SU-DHL-6 (cell line): ENCODE measurements around the gene CPB2.

Source experiments
- H2AFZ ChIP-seq: fragments of 200-600 bp; sonication (generic); 2 replicates; pipeline ENCODE4 v1.6.1; 2014; ENCODE audit warnings: low read depth, mild to moderate bottlenecking, moderate library complexity, mixed read lengths, antibody characterized with exemption, low read length; ENCODE audit not compliant: severe bottlenecking
- H3F3A ChIP-seq: fragments of 200-600 bp; shearing (Covaris generic); 2 replicates; pipeline ENCODE4 v1.6.0; 2016; ENCODE audit warnings: antibody characterized with exemption, mild to moderate bottlenecking; ENCODE audit not compliant: insufficient read depth
- H3K27ac ChIP-seq: fragments of 200-600 bp; sonication (generic); 2 replicates; pipeline ENCODE4 v1.5.1; 2016; ENCODE audit warnings: low read depth, mild to moderate bottlenecking, low read length, moderate library complexity, mixed read lengths
- H3K27me3 ChIP-seq: fragments of 200-600 bp; sonication (generic), shearing (Covaris generic); 2 replicates; pipeline ENCODE4 v1.6.0; 2014; ENCODE audit warnings: mild to moderate bottlenecking, low read length
- H3K36me3 ChIP-seq: fragments of 200-600 bp; sonication (generic); 2 replicates; pipeline ENCODE4 v1.6.1; 2014; ENCODE audit warnings: mild to moderate bottlenecking, low read length, mixed read lengths
- H3K4me2 ChIP-seq: fragments of 300-600, 200-600 bp; shearing (Covaris generic), sonication (generic); 2 replicates; pipeline ENCODE4 v1.6.0; 2014; ENCODE audit warnings: low read length, low read depth, mild to moderate bottlenecking; ENCODE audit not compliant: poor library complexity, severe bottlenecking
- H3K4me3 ChIP-seq: fragments of 200-600 bp; sonication (generic); 2 replicates; pipeline ENCODE4 v1.5.1; 2014; ENCODE audit warnings: antibody characterized with exemption, low read length, mild to moderate bottlenecking, mixed read lengths; ENCODE audit not compliant: insufficient read depth, poor library complexity, severe bottlenecking
- H3K79me2 ChIP-seq: fragments of 200-600 bp; sonication (generic); 2 replicates; pipeline ENCODE4 v1.6.1; 2014; ENCODE audit warnings: mild to moderate bottlenecking, low read length, moderate library complexity; ENCODE audit not compliant: insufficient read depth
- H3K9ac ChIP-seq: fragments of 200-600 bp; sonication (generic); 2 replicates; pipeline ENCODE4 v1.7.0; 2014; ENCODE audit warnings: mild to moderate bottlenecking, low read length
- H3K9me2 ChIP-seq: fragments of 200-600 bp; sonication (generic); replicated peaks from 2 replicates; pipeline ENCODE4 v1.6.1; 2014; ENCODE audit warnings: low read length; ENCODE audit not compliant: insufficient read depth
- H3K9me3 ChIP-seq: fragments of 200-600 bp; sonication (generic); 2 replicates; pipeline ENCODE4 v1.6.1; 2014; ENCODE audit warnings: low read length, mixed read lengths; ENCODE audit not compliant: insufficient read depth
- H4K20me1 ChIP-seq: fragments of 200-600 bp; sonication (generic); 2 replicates; pipeline ENCODE4 v1.6.1; 2014; ENCODE audit warnings: low read depth, mild to moderate bottlenecking, antibody characterized with exemption, low read length, moderate library complexity, mixed read lengths
- CTCF ChIP-seq: fragments of 200-600 bp; sonication (generic); IDR thresholded peaks from one replicate; pipeline ENCODE4 v1.5.1; 2017; ENCODE audit warnings: antibody characterized with exemption, mild to moderate bottlenecking, low read length, moderate library complexity; ENCODE audit not compliant: insufficient read depth, poor library complexity, severe bottlenecking
- EZH2phosphoT487 ChIP-seq: fragments of 200-600 bp; sonication (generic), shearing (Covaris generic); conservative IDR thresholded peaks from 2 replicates; pipeline ENCODE4 v1.6.1; 2018; ENCODE audit warnings: mild to moderate bottlenecking, antibody characterized with exemption, low read length, moderate library complexity, mixed read lengths

The CPB2 gene

GRCh38 chr13:46145950-46146349 lies 41.1 kb upstream of the CPB2 start:
- no peak overlapping the region for H3K27ac ChIP-seq
- peaks cover 86% of the 10 kb centered on the region for H3K36me3 ChIP-seq

GRCh38 chr13:46145135-46145534 lies 40.3 kb upstream of the CPB2 start:
- Histone ChIP-seq H3K27ac (no peak overlapping the region), H3K4me3 (no peak overlapping the region), H3K36me3 (peaks cover 87% of the 10 kb centered on the region)

More at GRCh38 chr13:46145950-46146349, 41.1 kb upstream of the CPB2 start:
- peaks cover 62% of the 10 kb centered on the region for H3F3A ChIP-seq
- no peak overlapping the region for H3K4me3 ChIP-seq
- H3K4me2 ChIP-seq = no peak overlapping the region
- H3K79me2 ChIP-seq = peaks cover 13% of the 10 kb centered on the region; the same call in 1 of the 2 replicates
- H4K20me1 ChIP-seq = peaks cover 39% of the 10 kb centered on the region
- no peaks in the 10 kb centered on the region for H3K27me3 ChIP-seq
- H3K9ac ChIP-seq = no peak overlapping the region
- H2AFZ ChIP-seq = no peak overlapping the region
- H3K9me2 ChIP-seq = no peaks in the 10 kb centered on the region
- no peaks in the 10 kb centered on the region for H3K9me3 ChIP-seq
- no peak for TF ChIP-seq CTCF
- TF ChIP-seq EZH2phosphoT487 = no peak

GRCh38 chr13:46143184-46143701 lies 38.4 kb upstream of the CPB2 start:
- no peak overlapping the region for H3K9ac ChIP-seq
- no peak overlapping the region for H3K4me3 ChIP-seq
- no peak overlapping the region for H2AFZ ChIP-seq
- no peaks in the 10 kb centered on the region for H3K27me3 ChIP-seq
- H3K9me3 ChIP-seq = no peaks in the 10 kb centered on the region
- H4K20me1 ChIP-seq = peaks cover 43% of the 10 kb centered on the region
- peaks cover 65% of the 10 kb centered on the region for H3F3A ChIP-seq
- peaks cover 85% of the 10 kb centered on the region for H3K36me3 ChIP-seq
- H3K9me2 ChIP-seq = no peaks in the 10 kb centered on the region
- H3K79me2 ChIP-seq = 0 out of 2 replicates have a peak, but pooled peaks cover 9% of the 10 kb centered on the region
- TF ChIP-seq CTCF (no peak), EZH2phosphoT487 (no peak)
- H3K4me2 ChIP-seq = no peak overlapping the region
- no peak overlapping the region for H3K27ac ChIP-seq

More at GRCh38 chr13:46145135-46145534, 40.3 kb upstream of the CPB2 start:
- H3F3A ChIP-seq = peaks cover 69% of the 10 kb centered on the region
- no peak overlapping the region for H3K9ac ChIP-seq
- no peaks in the 10 kb centered on the region for H3K9me3 ChIP-seq
- H4K20me1 ChIP-seq = peaks cover 43% of the 10 kb centered on the region
- no peak overlapping the region for H2AFZ ChIP-seq
- H3K9me2 ChIP-seq = no peaks in the 10 kb centered on the region
- TF ChIP-seq EZH2phosphoT487 (no peak), CTCF (no peak)
- no peaks in the 10 kb centered on the region for H3K27me3 ChIP-seq
- H3K4me2 ChIP-seq = no peak overlapping the region
- peaks cover 11% of the 10 kb centered on the region; the same call in 1 of the 2 replicates for H3K79me2 ChIP-seq

GRCh38 chr13:46142776-46143175 lies 37.9 kb upstream of the CPB2 start:
- H2AFZ ChIP-seq = no peak overlapping the region
- H3K4me2 ChIP-seq = no peak overlapping the region
- H3K36me3 ChIP-seq = peaks cover 85% of the 10 kb centered on the region
- no peaks in the 10 kb centered on the region for H3K9me2 ChIP-seq
- H3K4me3 ChIP-seq = no peak overlapping the region
- no peaks in the 10 kb centered on the region for H3K9me3 ChIP-seq
- 0 out of 2 replicates have a peak, but pooled peaks cover 4% of the 10 kb centered on the region for H3K79me2 ChIP-seq
- TF ChIP-seq EZH2phosphoT487 = no peak
- TF ChIP-seq CTCF = no peak
- no peaks in the 10 kb centered on the region for H3K27me3 ChIP-seq
- H3F3A ChIP-seq = peaks cover 65% of the 10 kb centered on the region
- H4K20me1 ChIP-seq = peaks cover 43% of the 10 kb centered on the region
- H3K9ac ChIP-seq = no peak overlapping the region
- no peak overlapping the region for H3K27ac ChIP-seq
